Measurements from ENCODE around the gene NLRP3.
"Not testable (repeated sequence)": the region's sequence is repeated elsewhere in the genome, so short reads cannot be mapped to it uniquely, and the experiment has no call there.

GRCh38 chr1:247366345-247366744, 49.6 kb upstream of the NLRP3 start:
- TF ChIP-seq CTCF, POLR2A (IDR thresholded peaks at IDR 0.05): not testable (repeated sequence)

Measured in uterus (tissue), 2 donors.